ENCODE measurements around the gene EDIL3. TPM values are rescaled to one million over a fixed set of nuclear protein-coding genes. Genes with fewer than 3 reads are reported as not detected.

EDIL3 gene
- total and polyA plus RNA-seq, 9 of the 15 experiments (the other 6 are each of a cell fraction or from before 2014, with no cell fraction given) = 0.09 TPM; not detected in 8

DNA sequence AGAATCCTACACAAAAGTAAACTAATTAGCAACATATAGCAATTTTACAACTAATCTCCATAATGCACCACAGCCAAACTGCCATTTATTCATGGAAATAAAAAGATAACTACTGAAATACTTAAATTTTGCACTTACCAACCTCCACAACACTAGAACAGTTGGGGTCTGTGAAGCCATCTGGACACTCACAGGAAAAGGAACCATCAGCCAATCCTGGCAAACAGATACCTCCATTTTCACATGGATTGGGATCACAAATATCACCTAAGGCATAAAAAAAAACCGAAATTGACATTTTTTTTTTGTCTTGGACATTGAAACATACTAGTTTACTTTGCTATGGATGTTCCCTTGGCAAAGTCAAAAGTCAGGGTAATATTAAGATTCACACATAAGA, 130.7 kb downstream of the EDIL3 start:
- Histone ChIP-seq H3K4me2 (ENCODE audit: insufficient read depth, low read length) (no peak overlapping the region), H3K27me3 (ENCODE audit: control insufficient read depth in 2 of 2, insufficient read depth in 2 of 2, low read length in 2 of 2) (no peaks in the 10 kb centered on the region), H3K4me1 (replicated peaks in 1 of 2; ENCODE audit: control insufficient read depth in 2 of 2, insufficient read depth in 2 of 2, low read length in 2 of 2) (no peaks in the 10 kb centered on the region), H2AFZ (ENCODE audit: low read depth, low read length) (no peak overlapping the region), H4K20me1 (replicated peaks; ENCODE audit: control insufficient read depth, insufficient read depth, low read length) (no peaks in the 10 kb centered on the region), H3K79me2 (ENCODE audit: control insufficient read depth, insufficient read depth, low read length) (no peaks in the 10 kb centered on the region), H3K9me3 (replicated peaks; ENCODE audit: control insufficient read depth, insufficient read depth, low read depth, low read length) (0 out of 2 replicates have a peak, but pooled peaks cover 2% of the 10 kb centered on the region), H3K9ac (ENCODE audit: insufficient read depth in 1 of 2, low read depth in 2 of 2, low read length in 2 of 2) (no peak overlapping the region), H3K4me3 (no peak overlapping the region), H3K9me1 (ENCODE audit: control insufficient read depth, insufficient read depth, low read length) (no peaks in the 10 kb centered on the region), H3K27ac (ENCODE audit: extremely low read depth, low read depth, low read length) (no peak overlapping the region), H3K36me3 (ENCODE audit: control insufficient read depth, insufficient read depth, low read length) (no peaks in the 10 kb centered on the region)
- ChIA-PET CTCF (ENCODE audit: low intra/inter-chr PET ratio) (no interaction called here), POLR2A (no interaction called here)
- no TSS peak for BruUV-seq (replicated peaks)
- 0% methylated on average over 1 of the region's 1 CpG for WGBS (ENCODE audit: insufficient coverage, low coverage, missing lambda C conversion rate)
- DNase-seq (ENCODE audit: extremely low read depth in 1 of 4, low spot score in 3 of 4) (no peak), FAIRE-seq (no peak), ATAC-seq (no peak)
- intact Hi-C loops (cut with micrococcal nuclease) = no loop called here
- no peak for TF ChIP-seq POLR2G (IDR thresholded peaks at IDR 0.05; ENCODE audit: low read depth, low read length)
- in situ Hi-C loops (cut with MboI) = no loop called here

DNA sequence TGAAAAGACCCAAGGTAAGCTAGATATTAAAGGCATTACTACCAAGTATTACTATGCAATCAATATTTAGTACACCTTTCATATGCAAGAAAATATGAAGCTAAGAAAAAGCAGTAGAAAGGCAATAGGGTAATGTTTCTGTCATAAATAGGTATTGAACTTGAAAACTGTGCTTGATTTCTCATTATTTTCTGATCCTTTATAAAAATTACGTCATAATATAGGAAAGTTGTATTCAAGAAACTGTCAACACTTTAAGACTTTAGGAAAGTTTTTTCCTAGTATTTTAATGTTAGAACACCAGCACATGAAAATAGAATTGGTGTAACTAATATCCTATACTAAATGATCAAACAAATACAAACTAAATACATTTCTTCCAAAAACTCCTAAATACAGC, 133.2 kb downstream of the EDIL3 start:
- no peak for DNase-seq (ENCODE audit: extremely low read depth in 1 of 4, low spot score in 3 of 4)
- no peak for ATAC-seq
- H3K9me1 ChIP-seq (ENCODE audit: control insufficient read depth, insufficient read depth, low read length) = no peaks in the 10 kb centered on the region
- ChIA-PET CTCF (ENCODE audit: low intra/inter-chr PET ratio) (no interaction called here), POLR2A (no interaction called here)
- 0 out of 2 replicates have a peak, but pooled peaks cover 2% of the 10 kb centered on the region for H3K9me3 ChIP-seq (replicated peaks; ENCODE audit: control insufficient read depth, insufficient read depth, low read depth, low read length)
- in situ Hi-C loops (cut with MboI) = no loop called here
- H3K4me1 ChIP-seq (replicated peaks in 1 of 2; ENCODE audit: control insufficient read depth in 2 of 2, insufficient read depth in 2 of 2, low read length in 2 of 2) = no peaks in the 10 kb centered on the region
- BruUV-seq (replicated peaks) = no TSS peak
- no peak overlapping the region for H3K4me3 ChIP-seq
- no peak overlapping the region for H3K4me2 ChIP-seq (ENCODE audit: insufficient read depth, low read length)
- H4K20me1 ChIP-seq (replicated peaks; ENCODE audit: control insufficient read depth, insufficient read depth, low read length) = no peaks in the 10 kb centered on the region
- no peaks in the 10 kb centered on the region for H3K36me3 ChIP-seq (ENCODE audit: control insufficient read depth, insufficient read depth, low read length)
- FAIRE-seq = no peak
- intact Hi-C loops (cut with micrococcal nuclease) = no loop called here
- no peak overlapping the region for H3K27ac ChIP-seq (ENCODE audit: extremely low read depth, low read depth, low read length)
- no peak for TF ChIP-seq RB1 (IDR thresholded peaks at IDR 0.05; ENCODE audit: low read depth)
- TF ChIP-seq RAD21 (CRISPR knock-in tag; conservative IDR thresholded peaks at IDR 0.05 in 1 of 2, IDR thresholded peaks at IDR 0.05 in 1 of 2) = no peak
- no peak for TF ChIP-seq BRF1 (IDR thresholded peaks at IDR 0.05; ENCODE audit: borderline replicate concordance, extremely low read depth, insufficient read length)
- TF ChIP-seq PHF8 (IDR thresholded peaks at IDR 0.05; ENCODE audit: borderline replicate concordance, low read length) = no peak
- no peak for TF ChIP-seq STAG1 (CRISPR knock-in tag; IDR thresholded peaks at IDR 0.05; ENCODE audit: borderline replicate concordance)
- peak; percentile 25; the same call in 1 of the 2 replicates for TF ChIP-seq ATF7 (IDR thresholded peaks at IDR 0.05)
- no peak overlapping the region for H3K9ac ChIP-seq (ENCODE audit: insufficient read depth in 1 of 2, low read depth in 2 of 2, low read length in 2 of 2)
- no peaks in the 10 kb centered on the region for H3K79me2 ChIP-seq (ENCODE audit: control insufficient read depth, insufficient read depth, low read length)
- no peak overlapping the region for H2AFZ ChIP-seq (ENCODE audit: low read depth, low read length)
- WGBS (ENCODE audit: insufficient coverage, low coverage, missing lambda C conversion rate) = 0% methylated on average over 1 of the region's 1 CpG
- H3K27me3 ChIP-seq (ENCODE audit: control insufficient read depth in 2 of 2, insufficient read depth in 2 of 2, low read length in 2 of 2) = no peaks in the 10 kb centered on the region

All from K562 (cell line).